Measurements from ENCODE around the gene C2CD4A.

C2CD4A gene

DNA sequence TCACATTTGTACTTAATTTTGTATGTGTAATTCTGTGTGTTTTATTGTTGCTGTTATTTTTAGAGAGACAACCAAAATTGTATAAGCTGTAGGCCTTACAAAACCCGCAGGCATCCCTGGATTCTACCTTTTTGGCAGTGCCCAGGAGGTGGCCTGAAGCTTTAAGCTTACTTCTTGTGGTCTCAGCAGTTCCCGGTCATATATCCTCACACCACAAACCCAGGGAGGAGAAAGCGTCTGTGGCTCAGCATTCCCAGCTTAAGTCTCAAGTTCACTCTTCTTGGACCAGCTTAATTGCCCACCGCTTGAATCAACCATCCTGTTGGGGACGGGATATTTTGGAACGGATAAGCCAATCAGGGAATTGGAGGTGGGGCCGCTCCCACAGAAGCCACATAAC, 36.7 kb downstream of the C2CD4A start:
- no peak for DNase-seq (ENCODE audit: low read depth, low spot score)
- H3K9me3 ChIP-seq (ENCODE audit: insufficient read depth, low read length) = no peaks in the 10 kb centered on the region
- H3K9ac ChIP-seq (ENCODE audit: insufficient read length, low read depth) = no peak overlapping the region
- no peaks in the 10 kb centered on the region for H3K4me1 ChIP-seq (ENCODE audit: insufficient read depth, insufficient read length)
- H3K36me3 ChIP-seq (ENCODE audit: insufficient read depth, insufficient read length, low read length) = no peaks in the 10 kb centered on the region
- TF ChIP-seq SUZ12 (IDR thresholded peaks at IDR 0.05; ENCODE audit: extremely low read depth, insufficient read depth, insufficient read length) (no peak), YY1 (IDR thresholded peaks at IDR 0.05; ENCODE audit: insufficient read depth, insufficient read length) (no peak), ZNF274 (IDR thresholded peaks at IDR 0.05; ENCODE audit: low read depth, low read length) (no peak)
- no peak overlapping the region for H3K4me3 ChIP-seq (ENCODE audit: insufficient read length, low read depth)
- H3K27me3 ChIP-seq (ENCODE audit: insufficient read depth, insufficient read length) = no peaks in the 10 kb centered on the region

DNA sequence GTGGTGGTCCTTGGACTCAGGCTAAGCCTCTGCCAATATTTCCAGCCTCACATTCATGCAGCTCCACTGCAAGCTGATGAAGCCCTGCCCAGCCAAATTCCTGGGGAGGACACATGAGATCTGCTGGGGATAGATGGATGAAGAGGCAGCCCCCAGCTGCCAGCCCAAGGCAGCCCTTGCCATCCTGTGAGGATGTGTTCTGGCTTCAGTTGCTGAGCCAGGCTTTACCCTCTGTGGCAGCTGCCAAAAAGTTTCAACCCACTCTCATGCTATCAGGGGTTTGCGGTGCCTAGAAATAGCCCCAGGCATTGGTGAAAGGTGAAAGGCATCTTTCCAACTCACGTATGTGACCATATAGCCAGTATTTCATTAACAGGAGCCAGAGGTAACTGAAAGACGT, 37.6 kb downstream of the C2CD4A start:
- no peak overlapping the region for H3K4me3 ChIP-seq (ENCODE audit: insufficient read length, low read depth)

DNA sequence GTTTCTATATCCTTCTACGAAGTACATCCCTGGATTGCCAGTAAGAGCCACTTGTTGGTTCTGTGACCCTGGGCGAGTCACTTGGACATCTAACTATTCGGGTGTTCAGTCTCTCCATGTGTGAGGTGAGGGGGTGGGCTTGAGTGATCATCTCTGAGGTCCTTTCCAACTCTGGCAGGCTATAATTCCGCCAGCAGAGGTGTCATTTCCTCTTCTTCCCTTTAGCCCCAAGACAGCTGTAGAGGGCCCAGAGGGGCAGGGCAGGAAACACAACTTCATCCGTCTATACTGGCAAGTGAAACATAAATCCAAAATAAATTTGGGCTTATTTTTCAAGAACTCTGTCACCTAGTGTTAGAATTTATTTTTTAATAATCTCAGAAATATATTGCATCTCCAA, 38.1 kb downstream of the C2CD4A start:
- H3K4me3 ChIP-seq (ENCODE audit: insufficient read length, low read depth) = no peak overlapping the region
- no peak for TF ChIP-seq YY1 (IDR thresholded peaks at IDR 0.05; ENCODE audit: insufficient read depth, insufficient read length)
- TF ChIP-seq SUZ12 (IDR thresholded peaks at IDR 0.05; ENCODE audit: extremely low read depth, insufficient read depth, insufficient read length) = no peak
- no peak for TF ChIP-seq ZNF274 (IDR thresholded peaks at IDR 0.05; ENCODE audit: low read depth, low read length)
- H3K4me1 ChIP-seq (ENCODE audit: insufficient read depth, insufficient read length) = no peaks in the 10 kb centered on the region
- no peaks in the 10 kb centered on the region for H3K36me3 ChIP-seq (ENCODE audit: insufficient read depth, insufficient read length, low read length)
- no peak overlapping the region for H3K9ac ChIP-seq (ENCODE audit: insufficient read length, low read depth)
- DNase-seq (ENCODE audit: low read depth, low spot score) = no peak
- no peaks in the 10 kb centered on the region for H3K27me3 ChIP-seq (ENCODE audit: insufficient read depth, insufficient read length)
- H3K9me3 ChIP-seq (ENCODE audit: insufficient read depth, low read length) = no peaks in the 10 kb centered on the region

More for the DNA sequence above, 37.6 kb downstream of the C2CD4A start:
- Histone ChIP-seq H3K36me3 (ENCODE audit: insufficient read depth, insufficient read length, low read length) (no peaks in the 10 kb centered on the region), H3K27me3 (ENCODE audit: insufficient read depth, insufficient read length) (no peaks in the 10 kb centered on the region), H3K4me1 (ENCODE audit: insufficient read depth, insufficient read length) (no peaks in the 10 kb centered on the region), H3K9me3 (ENCODE audit: insufficient read depth, low read length) (no peaks in the 10 kb centered on the region), H3K9ac (ENCODE audit: insufficient read length, low read depth) (no peak overlapping the region)
- DNase-seq (ENCODE audit: low read depth, low spot score) = no peak
- TF ChIP-seq ZNF274 (IDR thresholded peaks at IDR 0.05; ENCODE audit: low read depth, low read length) (no peak), SUZ12 (IDR thresholded peaks at IDR 0.05; ENCODE audit: extremely low read depth, insufficient read depth, insufficient read length) (no peak), YY1 (IDR thresholded peaks at IDR 0.05; ENCODE audit: insufficient read depth, insufficient read length) (no peak)

DNA sequence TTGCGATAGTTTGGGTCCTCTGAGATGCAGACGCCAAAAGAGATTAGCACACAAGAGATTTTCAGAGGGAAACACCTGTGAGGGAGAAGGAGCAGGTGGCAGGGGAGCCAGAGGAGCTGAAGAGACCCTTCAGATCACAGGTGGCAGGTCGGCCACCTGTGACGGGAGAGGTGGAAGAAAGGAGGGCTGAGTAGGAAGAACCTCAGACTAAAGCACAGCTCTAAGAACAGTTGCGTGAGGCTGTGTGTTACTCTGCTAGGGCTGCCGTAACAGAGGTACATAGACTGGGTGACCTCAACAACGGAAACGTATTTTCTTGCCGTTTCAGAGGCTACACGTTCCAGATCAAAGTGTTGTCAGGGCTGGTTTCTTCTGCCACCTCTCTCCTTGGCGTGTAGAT, 38.5 kb downstream of the C2CD4A start:
- DNase-seq (ENCODE audit: low read depth, low spot score) = no peak
- Histone ChIP-seq H3K4me3 (ENCODE audit: insufficient read length, low read depth) (no peak overlapping the region), H3K9me3 (ENCODE audit: insufficient read depth, low read length) (no peaks in the 10 kb centered on the region), H3K27me3 (ENCODE audit: insufficient read depth, insufficient read length) (no peaks in the 10 kb centered on the region), H3K36me3 (ENCODE audit: insufficient read depth, insufficient read length, low read length) (no peaks in the 10 kb centered on the region), H3K4me1 (ENCODE audit: insufficient read depth, insufficient read length) (no peaks in the 10 kb centered on the region), H3K9ac (ENCODE audit: insufficient read length, low read depth) (no peak overlapping the region)
- TF ChIP-seq YY1 (IDR thresholded peaks at IDR 0.05; ENCODE audit: insufficient read depth, insufficient read length) (no peak), ZNF274 (IDR thresholded peaks at IDR 0.05; ENCODE audit: low read depth, low read length) (no peak), SUZ12 (IDR thresholded peaks at IDR 0.05; ENCODE audit: extremely low read depth, insufficient read depth, insufficient read length) (no peak)

DNA sequence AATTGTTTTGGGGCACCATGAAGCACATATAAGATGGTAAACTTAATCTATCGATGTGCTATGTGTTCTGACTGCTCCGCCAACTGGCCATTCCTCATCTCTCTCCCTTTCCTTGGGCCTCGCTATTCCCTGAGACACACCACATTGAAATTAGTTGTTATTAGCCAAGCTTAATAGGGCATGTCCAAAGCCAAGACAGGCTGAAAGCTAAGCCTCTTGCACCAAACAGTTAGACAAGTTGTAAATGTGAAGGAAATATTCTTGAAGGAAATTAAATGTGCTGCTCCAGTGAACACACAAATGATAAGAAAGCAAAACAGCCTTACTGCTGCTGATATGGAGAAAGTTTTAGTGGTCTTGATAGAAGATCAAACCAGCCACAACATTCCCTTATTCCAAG, 39.3 kb downstream of the C2CD4A start:
- no peaks in the 10 kb centered on the region for H3K9me3 ChIP-seq (ENCODE audit: insufficient read depth, low read length)
- no peaks in the 10 kb centered on the region for H3K4me1 ChIP-seq (ENCODE audit: insufficient read depth, insufficient read length)
- H3K27me3 ChIP-seq (ENCODE audit: insufficient read depth, insufficient read length) = no peaks in the 10 kb centered on the region
- no peak for TF ChIP-seq YY1 (IDR thresholded peaks at IDR 0.05; ENCODE audit: insufficient read depth, insufficient read length)
- no peak for TF ChIP-seq ZNF274 (IDR thresholded peaks at IDR 0.05; ENCODE audit: low read depth, low read length)
- no peak for TF ChIP-seq SUZ12 (IDR thresholded peaks at IDR 0.05; ENCODE audit: extremely low read depth, insufficient read depth, insufficient read length)
- no peak overlapping the region for H3K9ac ChIP-seq (ENCODE audit: insufficient read length, low read depth)
- no peak overlapping the region for H3K4me3 ChIP-seq (ENCODE audit: insufficient read length, low read depth)
- no peaks in the 10 kb centered on the region for H3K36me3 ChIP-seq (ENCODE audit: insufficient read depth, insufficient read length, low read length)
- DNase-seq (ENCODE audit: low read depth, low spot score) = no peak

DNA sequence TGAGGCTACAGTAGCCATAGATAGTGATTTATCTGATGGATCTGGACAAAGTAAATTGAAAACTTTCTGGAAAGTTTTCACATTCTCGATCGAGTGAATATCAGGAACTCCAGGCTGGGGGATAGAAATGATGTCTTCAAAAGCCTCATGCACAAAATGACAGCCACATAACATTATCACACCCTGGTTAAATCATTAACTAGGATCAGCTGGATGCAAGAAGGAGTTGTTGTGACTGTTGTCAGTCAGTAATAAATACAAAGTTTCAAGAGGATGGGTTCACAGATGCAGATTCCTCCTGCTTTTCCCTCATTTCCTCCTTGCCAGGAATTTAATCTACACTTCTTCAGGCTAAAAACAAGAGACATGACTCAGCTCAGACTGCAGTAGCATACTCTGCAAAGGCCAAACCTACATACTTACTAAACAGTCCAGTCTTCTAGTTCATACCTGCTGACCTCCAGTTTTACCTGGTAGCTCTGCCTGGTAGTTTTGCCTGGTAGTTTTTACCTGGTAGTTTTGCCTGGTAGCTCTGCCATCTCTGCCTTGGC, 40.9 kb downstream of the C2CD4A start:
- no peak for DNase-seq (ENCODE audit: low read depth, low spot score)
- TF ChIP-seq ZNF274 (IDR thresholded peaks at IDR 0.05; ENCODE audit: low read depth, low read length) = no peak
- Histone ChIP-seq H3K9me3 (ENCODE audit: insufficient read depth, low read length) (no peaks in the 10 kb centered on the region), H3K27me3 (ENCODE audit: insufficient read depth, insufficient read length) (no peaks in the 10 kb centered on the region), H3K4me1 (ENCODE audit: insufficient read depth, insufficient read length) (no peaks in the 10 kb centered on the region), H3K36me3 (ENCODE audit: insufficient read depth, insufficient read length, low read length) (no peaks in the 10 kb centered on the region), H3K9ac (ENCODE audit: insufficient read length, low read depth) (no peak overlapping the region), H3K4me3 (ENCODE audit: insufficient read length, low read depth) (no peak overlapping the region)

DNA sequence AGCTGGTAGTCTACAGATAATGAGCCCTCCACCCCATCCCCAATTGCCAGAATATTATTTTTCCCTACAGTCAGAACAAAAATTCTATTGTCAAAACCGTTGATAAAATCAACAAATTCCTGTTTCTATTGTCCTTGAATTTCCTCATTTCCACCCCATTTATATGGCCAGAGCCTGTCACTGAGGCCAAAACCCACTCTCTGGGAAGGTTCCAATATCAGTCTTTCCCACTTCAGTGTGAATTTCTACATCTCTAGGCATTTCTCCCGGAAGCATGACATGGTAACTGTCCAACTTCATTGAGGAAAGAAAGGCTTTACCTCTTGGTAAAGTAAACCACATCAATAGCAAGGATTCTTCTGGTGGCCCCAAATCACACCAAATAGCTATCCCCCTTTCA, 41.6 kb downstream of the C2CD4A start:
- Histone ChIP-seq H3K9me3 (ENCODE audit: insufficient read depth, low read length) (no peaks in the 10 kb centered on the region), H3K27me3 (ENCODE audit: insufficient read depth, insufficient read length) (no peaks in the 10 kb centered on the region), H3K4me1 (ENCODE audit: insufficient read depth, insufficient read length) (no peaks in the 10 kb centered on the region), H3K9ac (ENCODE audit: insufficient read length, low read depth) (no peak overlapping the region), H3K36me3 (ENCODE audit: insufficient read depth, insufficient read length, low read length) (no peaks in the 10 kb centered on the region), H3K4me3 (ENCODE audit: insufficient read length, low read depth) (no peak overlapping the region)
- no peak for TF ChIP-seq ZNF274 (IDR thresholded peaks at IDR 0.05; ENCODE audit: low read depth, low read length)
- TF ChIP-seq YY1 (IDR thresholded peaks at IDR 0.05; ENCODE audit: insufficient read depth, insufficient read length) = no peak
- no peak for TF ChIP-seq SUZ12 (IDR thresholded peaks at IDR 0.05; ENCODE audit: extremely low read depth, insufficient read depth, insufficient read length)
- DNase-seq (ENCODE audit: low read depth, low spot score) = no peak

DNA sequence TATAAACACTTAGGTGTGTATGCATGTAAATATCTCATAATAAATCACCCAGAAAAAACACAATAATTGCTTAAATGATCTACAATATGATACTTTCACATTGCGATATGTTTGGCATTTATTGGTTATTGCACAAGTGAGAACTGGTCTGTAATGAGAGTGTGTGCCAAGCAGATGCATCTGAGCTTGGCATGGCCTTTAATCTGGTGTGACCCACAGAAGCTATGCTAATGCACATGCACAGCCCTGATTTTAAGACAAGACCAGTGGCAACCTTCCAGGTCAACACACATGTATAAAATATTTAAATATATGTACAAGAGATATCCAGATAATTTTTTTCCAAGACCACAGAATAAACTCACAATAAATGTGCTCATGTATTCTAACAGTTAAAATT, 42.7 kb downstream of the C2CD4A start:
- no peaks in the 10 kb centered on the region for H3K9me3 ChIP-seq (ENCODE audit: insufficient read depth, low read length)
- no peak overlapping the region for H3K9ac ChIP-seq (ENCODE audit: insufficient read length, low read depth)
- TF ChIP-seq ZNF274 (IDR thresholded peaks at IDR 0.05; ENCODE audit: low read depth, low read length) = no peak
- no peak for TF ChIP-seq YY1 (IDR thresholded peaks at IDR 0.05; ENCODE audit: insufficient read depth, insufficient read length)
- no peak for TF ChIP-seq SUZ12 (IDR thresholded peaks at IDR 0.05; ENCODE audit: extremely low read depth, insufficient read depth, insufficient read length)
- DNase-seq (ENCODE audit: low read depth, low spot score) = no peak
- H3K4me1 ChIP-seq (ENCODE audit: insufficient read depth, insufficient read length) = no peaks in the 10 kb centered on the region
- H3K27me3 ChIP-seq (ENCODE audit: insufficient read depth, insufficient read length) = no peaks in the 10 kb centered on the region
- no peak overlapping the region for H3K4me3 ChIP-seq (ENCODE audit: insufficient read length, low read depth)
- H3K36me3 ChIP-seq (ENCODE audit: insufficient read depth, insufficient read length, low read length) = no peaks in the 10 kb centered on the region

Measured in NT2/D1 (cell line).